HepG2 (cell line): ENCODE data around the gene ALDH3B2. TPM values are rescaled to one million over a fixed set of nuclear protein-coding genes. Genes with fewer than 3 reads are reported as not detected.

ENCODE experiments used
- ATAC-seq: fragments of 200-7000 bp; cut with Tn5 transposase; 3 replicates; pipeline ENCODE4 v1.9.1; 2020; ENCODE audit warnings: mild to moderate bottlenecking, moderate library complexity
- BruUV-seq: library from RNA; stranded (reverse); fragments of 400-500 nt; replicated peaks from 2 replicates; lab custom pipeline; 2021; lab: Mats Ljungman, UMichigan
- CTCF ChIA-PET: fragments of 300-600 bp; formaldehyde crosslinking; extraction: SDS; loops from one replicate; lab custom pipeline; 2021; ENCODE audit warnings: low total read pairs, inconsistent platforms, low intra/inter-chr PET ratio; lab: Yijun Ruan, JAX
- POLR2A ChIA-PET: fragments of 350-600 bp; sonication (Branson Sonifier 250); formaldehyde crosslinking; loops from one replicate; lab custom pipeline; 2020; ENCODE audit warnings: antibody characterized with exemption, inconsistent platforms; lab: Yijun Ruan, JAX
- DNase-seq: peaks from one replicate; pipeline ENCODE4 v3.0.0-alpha.2; 2015; ENCODE audit warnings: low spot score
- FAIRE-seq: peaks from 3 replicates; lab custom pipeline; 2011; peaks lifted over from hg19 to GRCh38; lab: Jason Lieb, UNC
- H2AFZ ChIP-seq: one replicate; pipeline ENCODE4 v1.6.1; 2011; ENCODE audit warnings: low read length, inconsistent platforms
- H3K27ac ChIP-seq: fragments of 300-600 bp; 3 replicates; pipeline ENCODE4 v1.8.0; 2011; ENCODE audit warnings: mixed run types, mild to moderate bottlenecking, mixed read lengths, low read length, inconsistent platforms; ENCODE audit not compliant: insufficient read depth; ENCODE audit errors: extremely low read length
- H3K27me3 ChIP-seq, 2 experiments: fragments of 200-600 bp in 1 of 2; 2 replicates in 1 of 2; 3 replicates in 1 of 2; pipeline versions ENCODE4 v1.6.0 to v1.8.0; 2011; ENCODE audit warnings: low read length in 2 of 2, mild to moderate bottlenecking in 2 of 2, moderate library complexity in 2 of 2, inconsistent platforms in 1 of 2; ENCODE audit not compliant: insufficient read depth in 2 of 2, control insufficient read depth in 1 of 2
- H3K36me3 ChIP-seq, 2 experiments: fragments of 200-600 bp in 1 of 2; replicated peaks in 1 of 2; 2 replicates in 1 of 2; 3 replicates in 1 of 2; pipeline versions ENCODE4 v1.5.1 to v1.8.0; 2011; ENCODE audit warnings: low read length in 2 of 2, inconsistent platforms in 1 of 2; ENCODE audit not compliant: insufficient read depth in 2 of 2, control insufficient read depth in 1 of 2
- H3K4me1 ChIP-seq: 2 replicates; pipeline ENCODE4 v1.5.1; 2012; ENCODE audit warnings: low read length, inconsistent platforms; ENCODE audit not compliant: insufficient read depth
- H3K4me2 ChIP-seq: 2 replicates; pipeline ENCODE4 v1.6.0; 2011; ENCODE audit warnings: low read depth, low read length, inconsistent platforms
- H3K4me3 ChIP-seq, 3 experiments: fragments of 200-600 bp in 1 of 3; sonication (generic), shearing (Covaris generic) in 1 of 3; replicated peaks in 1 of 3; 2 replicates each; pipeline ENCODE4 v1.5.1; 2011 to 2016; ENCODE audit warnings: low read length in 3 of 3, inconsistent platforms in 2 of 3, low read depth in 2 of 3, mild to moderate bottlenecking in 2 of 3, control low read depth in 1 of 3, mixed read lengths in 1 of 3; ENCODE audit not compliant: insufficient read depth in 1 of 3
- H3K79me2 ChIP-seq: one replicate; pipeline ENCODE4 v1.6.1; 2011; ENCODE audit warnings: low read length, inconsistent platforms; ENCODE audit not compliant: insufficient read depth
- H3K9ac ChIP-seq: 2 replicates; pipeline ENCODE4 v1.6.0; 2011; ENCODE audit warnings: mild to moderate bottlenecking, low read depth, low read length, inconsistent platforms; ENCODE audit not compliant: insufficient read depth
- H3K9me3 ChIP-seq: 2 replicates; pipeline ENCODE4 v1.5.1; 2012; ENCODE audit warnings: mild to moderate bottlenecking, low read length
- H4K20me1 ChIP-seq: 2 replicates; pipeline ENCODE4 v1.6.0; 2011; ENCODE audit warnings: inconsistent platforms, mild to moderate bottlenecking, low read length, moderate library complexity; ENCODE audit not compliant: insufficient read depth
- GABPA ChIP-seq, 2 experiments: IDR thresholded peaks; 2 replicates each; pipeline ENCODE4 v1.6.1; 2011 to 2016; ENCODE audit warnings: low read depth in 2 of 2, low read length in 1 of 2, missing biosample characterization in 1 of 2, missing genetic modification characterization in 1 of 2
- GZF1 ChIP-seq: sonication (generic); formaldehyde crosslinking; IDR thresholded peaks from 2 replicates; pipeline ENCODE4 v1.5.1; 2020; ENCODE audit warnings: mild to moderate bottlenecking, missing genetic modification reagents
- MIER2 ChIP-seq: IDR thresholded peaks from 2 replicates; pipeline ENCODE4 v1.6.1; 2016; ENCODE audit warnings: missing biosample characterization, missing genetic modification reagents
- PHF21A ChIP-seq: sonication (generic); formaldehyde crosslinking; IDR thresholded peaks from 2 replicates; pipeline ENCODE4 v1.5.0; 2020; ENCODE audit warnings: mild to moderate bottlenecking, missing genetic modification reagents
- PRPF4 ChIP-seq: fragments of 200-400 bp; formaldehyde crosslinking; IDR thresholded peaks from 2 replicates; pipeline ENCODE4 v1.6.1; 2016; ENCODE audit warnings: low read length, low read depth; ENCODE audit not compliant: poor library complexity, severe bottlenecking
- RAD21 ChIP-seq: fragments of 450-650 bp; formaldehyde crosslinking; IDR thresholded peaks from 2 replicates; pipeline ENCODE4 v1.5.0; 2020; ENCODE audit warnings: mild to moderate bottlenecking
- RXRB ChIP-seq: IDR thresholded peaks from 2 replicates; pipeline ENCODE4 v1.6.1; 2016; ENCODE audit warnings: borderline replicate concordance, missing genetic modification reagents, missing compliant biosample characterization
- ZNF619 ChIP-seq: sonication (generic); formaldehyde crosslinking; IDR thresholded peaks from 2 replicates; pipeline ENCODE4 v1.4.0; 2020; ENCODE audit warnings: mild to moderate bottlenecking, missing genetic modification reagents
- ZNF672 ChIP-seq: sonication (generic); formaldehyde crosslinking; IDR thresholded peaks from 2 replicates; pipeline ENCODE4 v1.8.1; 2022; ENCODE audit warnings: missing genetic modification reagents
- ZNF772 ChIP-seq: sonication (generic); formaldehyde crosslinking; IDR thresholded peaks from 2 replicates; pipeline ENCODE4 v1.5.0; 2020; ENCODE audit warnings: mild to moderate bottlenecking, missing genetic modification reagents
- ZNF782 ChIP-seq: sonication (generic); formaldehyde crosslinking; IDR thresholded peaks from 2 replicates; pipeline ENCODE4 v1.4.0; 2020; ENCODE audit warnings: missing genetic modification reagents, mild to moderate bottlenecking, borderline replicate concordance
- WGBS: methylation state at CpG from one replicate; pipeline ENCODE4 v1.1.6; 2017; ENCODE audit warnings: low lambda C conversion rate; 5-methylcytosine and 5-hydroxymethylcytosine counted together
- in situ Hi-C: cut with HindIII; loops from 2 replicates; pipeline ENCODE4 v1.10.0; 2017; ENCODE audit warnings: low pct_unique_long_range_greater_than_20kb; ENCODE audit not compliant: extremely low pct_ligation_motif_present
- intact Hi-C: fragments of 100-400 bp; cut with micrococcal nuclease; formaldehyde crosslinking; loops from one replicate; pipeline ENCODE4 v1.10.0; 2022; ENCODE audit not compliant: unreplicated experiment
- polyA plus RNA-seq, 8 experiments: library from polyadenylated mRNA; depleted of rRNA in 3 of 8; stranded (reverse) in 7 of 8; unstranded in 1 of 8; fragments of >200 nt; fragmentation: Illumina TruSeq in 4 of 8; extraction: Trizol in 4 of 8; gene quantifications; 2 replicates each; pipeline versions ENCODE4 v1.2.1 to v1.2.3, GENCODE V29; 2011 to 2016; ENCODE audit warnings: low read depth in 4 of 8, missing spikeins in 1 of 8, mixed read lengths in 1 of 8; ENCODE audit not compliant: insufficient read depth in 1 of 8
- total RNA-seq, 5 experiments: library from RNA; depleted of rRNA; stranded (reverse); fragments of >200 nt; fragmentation: Illumina TruSeq; extraction: Trizol; gene quantifications; 2 replicates each; pipeline ENCODE4 v1.2.3, GENCODE V29; 2016; ENCODE audit warnings: low read depth in 1 of 5
- TF ChIP-seq, protein P1 (sequence below): IDR thresholded peaks from 2 replicates; pipeline ENCODE4 v1.6.1; 2016; ENCODE audit warnings: low read depth, missing genetic modification reagents, missing compliant biosample characterization
- TF ChIP-seq, protein P2 (sequence below): sonication (generic); formaldehyde crosslinking; IDR thresholded peaks from 2 replicates; pipeline ENCODE4 v1.5.1; 2020; ENCODE audit warnings: mild to moderate bottlenecking, moderate library complexity, missing genetic modification reagents
- TF ChIP-seq, protein P3 (sequence below): sonication (generic); formaldehyde crosslinking; IDR thresholded peaks from 2 replicates; pipeline ENCODE4 v1.4.0; 2020; ENCODE audit warnings: missing genetic modification reagents, borderline replicate concordance

ALDH3B2 gene
- total and polyA plus RNA-seq, 2 of the 13 experiments (the other 11 are each of a cell fraction or from before 2014, with no cell fraction given), result not detected

DNA sequence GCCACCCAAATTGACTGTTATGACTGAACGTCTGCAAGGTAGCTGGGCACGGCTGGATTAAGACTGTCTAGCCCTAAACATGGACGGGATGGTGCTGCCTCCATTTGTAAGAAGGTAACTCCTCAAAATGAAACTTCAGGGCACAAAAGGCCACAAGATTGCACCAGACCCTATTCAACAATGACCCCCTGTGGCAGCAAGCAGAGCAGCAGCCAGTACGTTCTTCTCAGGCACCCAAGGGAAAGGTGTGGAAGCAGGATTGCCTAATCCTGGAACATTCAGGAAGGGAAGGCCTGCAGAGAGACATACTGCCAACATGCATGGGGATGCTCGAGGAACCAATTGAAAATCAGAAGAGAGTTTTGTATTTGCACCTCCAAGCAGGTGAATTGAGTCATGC, 30.4 kb downstream of the ALDH3B2 start:
- intact Hi-C loops, result loop anchor here (1.0 kb wide), 1 partner anchor 27 kb away; no protein-coding TSS in a partner anchor
- no TSS peak for BruUV-seq
- CTCF ChIA-PET, result interaction anchor here (1.1 to 2.0 kb wide), 3 partner anchors 14 to 30 kb away, joined by 3 to 7 read pairs (median 5); partner anchors contain the start of gene NUDT8
- TF ChIP-seq ZNF672 (CRISPR knock-in tag) (no peak), RXRB (no peak), RAD21 (peak; percentile 67), PHF21A (CRISPR knock-in tag) (no peak), ZNF619 (no peak), PRPF4 (no peak), MIER2 (CRISPR knock-in tag) (no peak), ZNF772 (CRISPR knock-in tag) (no peak), ZNF782 (CRISPR knock-in tag) (no peak), GZF1 (no peak), GABPA (IDR thresholded peaks at IDR 0.05; ENCODE audit: low read depth, low read length) (no peak), GABPA (CRISPR knock-in tag; IDR thresholded peaks at IDR 0.05; ENCODE audit: low read depth) (no peak)
- TF ChIP-seq, protein P1, sequence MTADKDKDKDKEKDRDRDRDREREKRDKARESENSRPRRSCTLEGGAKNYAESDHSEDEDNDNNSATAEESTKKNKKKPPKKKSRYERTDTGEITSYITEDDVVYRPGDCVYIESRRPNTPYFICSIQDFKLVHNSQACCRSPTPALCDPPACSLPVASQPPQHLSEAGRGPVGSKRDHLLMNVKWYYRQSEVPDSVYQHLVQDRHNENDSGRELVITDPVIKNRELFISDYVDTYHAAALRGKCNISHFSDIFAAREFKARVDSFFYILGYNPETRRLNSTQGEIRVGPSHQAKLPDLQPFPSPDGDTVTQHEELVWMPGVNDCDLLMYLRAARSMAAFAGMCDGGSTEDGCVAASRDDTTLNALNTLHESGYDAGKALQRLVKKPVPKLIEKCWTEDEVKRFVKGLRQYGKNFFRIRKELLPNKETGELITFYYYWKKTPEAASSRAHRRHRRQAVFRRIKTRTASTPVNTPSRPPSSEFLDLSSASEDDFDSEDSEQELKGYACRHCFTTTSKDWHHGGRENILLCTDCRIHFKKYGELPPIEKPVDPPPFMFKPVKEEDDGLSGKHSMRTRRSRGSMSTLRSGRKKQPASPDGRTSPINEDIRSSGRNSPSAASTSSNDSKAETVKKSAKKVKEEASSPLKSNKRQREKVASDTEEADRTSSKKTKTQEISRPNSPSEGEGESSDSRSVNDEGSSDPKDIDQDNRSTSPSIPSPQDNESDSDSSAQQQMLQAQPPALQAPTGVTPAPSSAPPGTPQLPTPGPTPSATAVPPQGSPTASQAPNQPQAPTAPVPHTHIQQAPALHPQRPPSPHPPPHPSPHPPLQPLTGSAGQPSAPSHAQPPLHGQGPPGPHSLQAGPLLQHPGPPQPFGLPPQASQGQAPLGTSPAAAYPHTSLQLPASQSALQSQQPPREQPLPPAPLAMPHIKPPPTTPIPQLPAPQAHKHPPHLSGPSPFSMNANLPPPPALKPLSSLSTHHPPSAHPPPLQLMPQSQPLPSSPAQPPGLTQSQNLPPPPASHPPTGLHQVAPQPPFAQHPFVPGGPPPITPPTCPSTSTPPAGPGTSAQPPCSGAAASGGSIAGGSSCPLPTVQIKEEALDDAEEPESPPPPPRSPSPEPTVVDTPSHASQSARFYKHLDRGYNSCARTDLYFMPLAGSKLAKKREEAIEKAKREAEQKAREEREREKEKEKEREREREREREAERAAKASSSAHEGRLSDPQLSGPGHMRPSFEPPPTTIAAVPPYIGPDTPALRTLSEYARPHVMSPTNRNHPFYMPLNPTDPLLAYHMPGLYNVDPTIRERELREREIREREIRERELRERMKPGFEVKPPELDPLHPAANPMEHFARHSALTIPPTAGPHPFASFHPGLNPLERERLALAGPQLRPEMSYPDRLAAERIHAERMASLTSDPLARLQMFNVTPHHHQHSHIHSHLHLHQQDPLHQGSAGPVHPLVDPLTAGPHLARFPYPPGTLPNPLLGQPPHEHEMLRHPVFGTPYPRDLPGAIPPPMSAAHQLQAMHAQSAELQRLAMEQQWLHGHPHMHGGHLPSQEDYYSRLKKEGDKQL, result no peak
- TF ChIP-seq, protein P2, sequence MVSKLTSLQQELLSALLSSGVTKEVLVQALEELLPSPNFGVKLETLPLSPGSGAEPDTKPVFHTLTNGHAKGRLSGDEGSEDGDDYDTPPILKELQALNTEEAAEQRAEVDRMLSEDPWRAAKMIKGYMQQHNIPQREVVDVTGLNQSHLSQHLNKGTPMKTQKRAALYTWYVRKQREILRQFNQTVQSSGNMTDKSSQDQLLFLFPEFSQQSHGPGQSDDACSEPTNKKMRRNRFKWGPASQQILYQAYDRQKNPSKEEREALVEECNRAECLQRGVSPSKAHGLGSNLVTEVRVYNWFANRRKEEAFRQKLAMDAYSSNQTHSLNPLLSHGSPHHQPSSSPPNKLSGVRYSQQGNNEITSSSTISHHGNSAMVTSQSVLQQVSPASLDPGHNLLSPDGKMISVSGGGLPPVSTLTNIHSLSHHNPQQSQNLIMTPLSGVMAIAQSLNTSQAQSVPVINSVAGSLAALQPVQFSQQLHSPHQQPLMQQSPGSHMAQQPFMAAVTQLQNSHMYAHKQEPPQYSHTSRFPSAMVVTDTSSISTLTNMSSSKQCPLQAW (CRISPR knock-in tag), result no peak
- TF ChIP-seq, protein P3, sequence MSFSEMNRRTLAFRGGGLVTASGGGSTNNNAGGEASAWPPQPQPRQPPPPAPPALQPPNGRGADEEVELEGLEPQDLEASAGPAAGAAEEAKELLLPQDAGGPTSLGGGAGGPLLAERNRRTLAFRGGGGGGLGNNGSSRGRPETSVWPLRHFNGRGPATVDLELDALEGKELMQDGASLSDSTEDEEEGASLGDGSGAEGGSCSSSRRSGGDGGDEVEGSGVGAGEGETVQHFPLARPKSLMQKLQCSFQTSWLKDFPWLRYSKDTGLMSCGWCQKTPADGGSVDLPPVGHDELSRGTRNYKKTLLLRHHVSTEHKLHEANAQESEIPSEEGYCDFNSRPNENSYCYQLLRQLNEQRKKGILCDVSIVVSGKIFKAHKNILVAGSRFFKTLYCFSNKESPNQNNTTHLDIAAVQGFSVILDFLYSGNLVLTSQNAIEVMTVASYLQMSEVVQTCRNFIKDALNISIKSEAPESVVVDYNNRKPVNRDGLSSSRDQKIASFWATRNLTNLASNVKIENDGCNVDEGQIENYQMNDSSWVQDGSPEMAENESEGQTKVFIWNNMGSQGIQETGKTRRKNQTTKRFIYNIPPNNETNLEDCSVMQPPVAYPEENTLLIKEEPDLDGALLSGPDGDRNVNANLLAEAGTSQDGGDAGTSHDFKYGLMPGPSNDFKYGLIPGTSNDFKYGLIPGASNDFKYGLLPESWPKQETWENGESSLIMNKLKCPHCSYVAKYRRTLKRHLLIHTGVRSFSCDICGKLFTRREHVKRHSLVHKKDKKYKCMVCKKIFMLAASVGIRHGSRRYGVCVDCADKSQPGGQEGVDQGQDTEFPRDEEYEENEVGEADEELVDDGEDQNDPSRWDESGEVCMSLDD (CRISPR knock-in tag), result no peak

More for the DNA sequence above, 30.4 kb downstream of the ALDH3B2 start:
- Histone ChIP-seq H3K9ac (no peak overlapping the region), H3K27ac (no peak overlapping the region), H3K4me1 (peaks cover 15% of the 10 kb centered on the region), H3K4me2 (no peak overlapping the region), H4K20me1 (no peaks in the 10 kb centered on the region), H3K9me3 (no peaks in the 10 kb centered on the region), H3K4me3 (no peak overlapping the region), H3K36me3 (no peaks in the 10 kb centered on the region), H3K79me2 (no peaks in the 10 kb centered on the region), H3K27me3 (peaks cover 0 to 4% of the 10 kb centered on the region in 2 experiments; a peak in 2 of 5 replicates), H2AFZ (no peak overlapping the region)
- in situ Hi-C loops, result no loop called here
- ATAC-seq (no peak), FAIRE-seq (peak; percentile 26), DNase-seq (peak; percentile 43)
- WGBS, result 76% methylated on average over 5 of the region's 5 CpGs
- POLR2A ChIA-PET, result no interaction called here
